Measurements from ENCODE around the gene PPP1R15B. TPM values are rescaled to one million over a fixed set of nuclear protein-coding genes. Genes with fewer than 3 reads are reported as not detected.

PPP1R15B gene
- total RNA-seq, 1 donor from 2014 or later: 23.4 TPM

GRCh38 chr1:204367956-204368355 lies 43.7 kb downstream of the PPP1R15B start:
- H3K4me3 ChIP-seq (ENCODE audit: low read depth, low read length): no peak overlapping the region
- H3K36me3 ChIP-seq (ENCODE audit: control insufficient read depth, insufficient read depth, low read length): no peaks in the 10 kb centered on the region
- H3K27me3 ChIP-seq (ENCODE audit: control insufficient read depth, insufficient read depth, low read length): no peaks in the 10 kb centered on the region
- no peak for TF ChIP-seq CTCF (IDR thresholded peaks at IDR 0.05; ENCODE audit: insufficient read depth, low read length, severe bottlenecking)
- FAIRE-seq: no peak
- DNase-seq (ENCODE audit: low read depth): no peak

- Histone ChIP-seq H3K36me3 (ENCODE audit: control insufficient read depth, insufficient read depth, low read length) (no peaks in the 10 kb centered on the region), H3K27me3 (ENCODE audit: control insufficient read depth, insufficient read depth, low read length) (no peaks in the 10 kb centered on the region), H3K4me3 (ENCODE audit: low read depth, low read length) (no peak overlapping the region)
- no peak for TF ChIP-seq CTCF (IDR thresholded peaks at IDR 0.05; ENCODE audit: insufficient read depth, low read length, severe bottlenecking)
- FAIRE-seq (no peak), DNase-seq (ENCODE audit: low read depth) (no peak)
Measured at GRCh38 chr1:204367193-204367858, 44.3 kb downstream of the PPP1R15B start.

GRCh38 chr1:204366759-204367158 lies 44.9 kb downstream of the PPP1R15B start:
- FAIRE-seq (no peak), DNase-seq (ENCODE audit: low read depth) (peak; percentile 25)
- peak; percentile 72 for TF ChIP-seq CTCF (IDR thresholded peaks at IDR 0.05; ENCODE audit: insufficient read depth, low read length, severe bottlenecking)
- Histone ChIP-seq H3K27me3 (ENCODE audit: control insufficient read depth, insufficient read depth, low read length) (no peaks in the 10 kb centered on the region), H3K36me3 (ENCODE audit: control insufficient read depth, insufficient read depth, low read length) (no peaks in the 10 kb centered on the region), H3K4me3 (ENCODE audit: low read depth, low read length) (no peak overlapping the region)

GRCh38 chr1:204363335-204364114 lies 48.1 kb downstream of the PPP1R15B start:
- Histone ChIP-seq H3K4me3 (ENCODE audit: low read depth, low read length) (peak overlapping the region; percentile 27), H3K36me3 (ENCODE audit: control insufficient read depth, insufficient read depth, low read length) (no peaks in the 10 kb centered on the region), H3K27me3 (ENCODE audit: control insufficient read depth, insufficient read depth, low read length) (no peaks in the 10 kb centered on the region)
- peak; percentile 100 for TF ChIP-seq CTCF (IDR thresholded peaks at IDR 0.05; ENCODE audit: insufficient read depth, low read length, severe bottlenecking)
- no peak for FAIRE-seq
- peak; percentile 69 for DNase-seq (ENCODE audit: low read depth)

- peak overlapping the region; percentile 27 for H3K4me3 ChIP-seq (ENCODE audit: low read depth, low read length)
- TF ChIP-seq CTCF (IDR thresholded peaks at IDR 0.05; ENCODE audit: insufficient read depth, low read length, severe bottlenecking): no peak
- no peaks in the 10 kb centered on the region for H3K27me3 ChIP-seq (ENCODE audit: control insufficient read depth, insufficient read depth, low read length)
- DNase-seq (ENCODE audit: low read depth) (no peak), FAIRE-seq (no peak)
- no peaks in the 10 kb centered on the region for H3K36me3 ChIP-seq (ENCODE audit: control insufficient read depth, insufficient read depth, low read length)
Measured at GRCh38 chr1:204362984-204363334, 48.7 kb downstream of the PPP1R15B start.

Measured in bronchial epithelial cell (primary cell).